ENCODE data around the gene ZFPL1.
A peak's percentile ranks its signal among the peaks of the same experiment; 100 is the strongest.

Gene ZFPL1

DNA sequence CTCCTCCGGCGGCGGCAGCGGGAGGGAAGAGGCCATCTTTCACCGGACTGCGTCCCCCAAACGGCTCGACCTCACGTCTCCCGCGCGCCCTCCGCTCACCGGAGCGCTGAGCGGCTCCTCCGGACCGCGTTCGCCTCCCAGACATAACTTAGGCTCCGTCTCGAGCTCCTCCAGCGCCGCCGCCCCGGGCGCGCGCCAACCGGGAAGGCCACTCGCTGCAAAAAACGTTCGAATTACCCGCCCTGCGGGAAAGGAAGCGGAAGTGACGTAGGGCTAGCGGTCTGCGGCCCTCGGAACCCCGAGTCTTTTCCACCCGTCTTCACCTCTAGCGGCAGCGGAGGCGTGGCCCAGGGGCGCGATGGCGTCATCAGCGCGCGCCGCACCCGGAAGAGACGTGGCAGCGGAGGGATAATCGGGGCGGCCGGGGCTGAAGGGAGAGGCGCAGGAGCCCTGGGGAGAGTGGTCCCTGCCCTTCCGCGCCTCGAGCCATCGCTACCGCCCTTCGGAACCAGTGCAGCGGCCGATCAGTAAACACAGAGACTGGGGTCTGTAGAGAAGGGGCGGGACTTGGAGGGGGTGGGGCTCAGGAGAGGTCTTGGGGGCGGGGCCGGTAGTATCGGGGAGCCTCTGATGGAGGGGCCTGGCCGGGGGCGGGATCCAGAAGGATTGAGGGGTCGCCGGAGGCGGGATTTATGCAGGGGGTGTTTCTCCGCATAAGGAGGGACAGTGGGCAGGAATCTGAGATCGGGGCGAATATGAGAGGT, at the start of gene ZFPL1, which contains the start of gene CDCA5:
Gene ZFPL1, plus strand, starts transcription at position 389 of the 764 bp plus-strand sequence. CDS start 477 bp downstream, outside the sequence.
Gene CDCA5, minus strand, starts transcription at position 207 of the 764 bp plus-strand sequence. Its CDS starts 62 bp downstream, at position 145.
- peak; percentile 94 for DNase-seq (ENCODE audit: low spot score)

- no peak for DNase-seq (ENCODE audit: low spot score)
These were observed 49.6 kb upstream of the ZFPL1 start for GRCh38 chr11:65034423-65034822.

DNA sequence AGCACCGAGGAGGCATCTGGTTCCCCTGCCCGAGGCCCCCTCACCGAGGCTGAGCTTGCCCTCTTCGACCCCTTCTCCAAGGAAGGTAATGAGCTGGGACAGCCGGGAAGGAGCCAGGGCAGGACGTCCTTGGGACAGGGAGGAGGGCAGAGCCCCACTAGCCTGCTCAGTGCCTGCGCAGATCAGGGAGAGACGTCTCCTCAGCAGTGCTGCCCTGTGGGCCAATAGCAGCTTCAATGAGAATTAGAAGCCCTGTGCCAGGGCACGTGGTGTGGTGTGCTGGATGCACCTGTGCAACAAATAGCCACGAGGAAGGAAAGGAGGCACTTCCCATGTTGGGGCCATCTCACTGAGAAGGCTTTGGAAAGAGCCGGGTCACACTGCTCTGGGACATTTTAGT, 48.4 kb upstream of the ZFPL1 start:
- DNase-seq (ENCODE audit: low spot score): no peak

GRCh38 chr11:65036931-65037330, 47.1 kb upstream of the ZFPL1 start:
- DNase-seq (ENCODE audit: low spot score): peak; percentile 50

DNA sequence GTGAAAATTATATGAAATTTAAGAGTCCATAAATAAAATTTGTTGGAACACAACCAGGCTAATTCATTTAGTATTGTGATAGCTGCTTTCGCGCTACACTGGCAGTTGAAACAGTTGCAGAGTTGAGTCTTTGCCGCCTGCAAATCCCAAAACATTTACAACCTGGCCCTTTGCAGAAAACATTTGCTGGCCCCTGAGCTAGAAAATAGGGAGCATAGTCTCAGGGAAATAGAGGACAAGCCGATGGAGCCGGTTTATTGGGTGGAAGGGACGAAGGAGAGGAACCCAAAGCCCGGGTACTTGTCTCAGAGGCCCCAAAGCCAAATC, 43.5 kb upstream of the ZFPL1 start:
- no peak for DNase-seq (ENCODE audit: low spot score)

GRCh38 chr11:65040847-65041622, 43.0 kb upstream of the ZFPL1 start, which contains the start of gene SAC3D1:
SAC3D1 (plus strand) TSS chr11:65041210; CDS start chr11:65041293, 83 bp downstream.
- DNase-seq (ENCODE audit: low spot score): peak; percentile 89

GRCh38 chr11:65042891-65043290, 41.1 kb upstream of the ZFPL1 start:
- no peak for DNase-seq (ENCODE audit: low spot score)

DNA sequence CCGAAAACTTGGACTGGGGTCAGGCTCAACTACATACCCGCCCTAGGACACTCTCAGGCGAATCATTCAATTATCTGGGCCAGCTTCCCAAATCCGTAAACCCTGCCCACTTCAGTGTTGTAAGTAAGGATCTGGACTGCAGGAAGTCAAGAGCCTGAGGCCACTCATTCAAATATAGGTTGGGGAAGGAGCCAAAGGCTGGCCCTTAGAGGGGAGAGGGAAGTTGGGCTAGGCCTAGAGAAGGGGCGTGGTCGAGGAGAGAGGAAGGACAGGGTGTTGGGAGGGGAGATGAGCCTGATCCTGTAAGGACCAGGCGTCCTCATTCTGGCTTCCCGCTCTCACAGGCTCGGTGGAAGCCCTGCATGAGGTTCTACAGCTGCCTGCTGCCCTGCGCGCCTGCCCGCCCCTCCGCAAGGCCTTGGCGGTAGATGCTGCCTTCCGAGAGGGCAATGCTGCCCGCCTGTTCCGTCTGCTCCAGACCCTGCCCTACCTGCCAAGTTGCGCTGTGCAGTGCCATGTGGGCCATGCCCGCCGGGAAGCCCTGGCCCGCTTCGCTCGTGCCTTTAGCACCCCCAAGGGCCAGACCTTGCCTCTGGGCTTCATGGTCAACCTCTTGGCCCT, 40.0 kb upstream of the ZFPL1 start:
- DNase-seq (ENCODE audit: low spot score): peak; percentile 15

DNA sequence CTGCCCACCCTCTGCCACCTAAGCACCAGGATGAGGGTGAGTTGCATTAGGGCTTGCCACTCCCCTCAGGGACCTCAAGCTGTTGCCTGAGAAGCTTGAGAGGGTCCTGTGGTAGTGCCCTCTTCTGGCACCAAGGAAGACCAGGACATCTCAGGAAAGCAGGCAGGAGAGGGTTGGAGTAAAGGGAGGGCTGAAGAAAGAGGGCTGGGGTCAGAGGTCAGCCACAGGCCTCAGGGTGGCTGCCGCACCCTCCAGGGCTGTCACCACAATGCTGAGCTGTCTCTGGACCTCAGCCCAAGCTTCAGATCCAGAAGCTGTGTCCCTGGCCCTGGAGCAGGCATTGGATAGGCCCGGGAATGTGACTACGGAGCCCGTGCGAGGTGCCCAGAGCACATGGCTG, 39.0 kb upstream of the ZFPL1 start:
- DNase-seq (ENCODE audit: low spot score): no peak

DNA sequence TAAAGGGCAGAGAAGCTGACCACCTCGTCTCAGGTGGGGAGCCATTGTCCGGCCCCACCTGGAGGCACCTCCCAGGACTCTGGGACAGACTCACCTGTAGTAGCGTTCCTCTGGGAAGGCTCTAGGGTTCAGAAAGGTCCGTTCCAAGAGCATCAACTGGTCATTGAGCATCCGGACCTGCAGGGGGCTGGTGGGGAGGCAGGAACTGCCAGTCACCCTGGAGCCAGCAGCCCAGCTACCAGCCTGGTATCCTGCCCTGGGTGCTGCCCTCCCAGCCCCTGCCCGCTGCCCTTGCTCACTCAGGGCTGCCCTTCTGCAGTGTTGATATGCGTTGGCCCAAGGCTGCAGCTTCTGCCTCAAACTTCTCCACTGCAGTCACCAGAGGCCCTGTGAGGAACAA, 38.3 kb upstream of the ZFPL1 start:
- no peak for DNase-seq (ENCODE audit: low spot score)

DNA sequence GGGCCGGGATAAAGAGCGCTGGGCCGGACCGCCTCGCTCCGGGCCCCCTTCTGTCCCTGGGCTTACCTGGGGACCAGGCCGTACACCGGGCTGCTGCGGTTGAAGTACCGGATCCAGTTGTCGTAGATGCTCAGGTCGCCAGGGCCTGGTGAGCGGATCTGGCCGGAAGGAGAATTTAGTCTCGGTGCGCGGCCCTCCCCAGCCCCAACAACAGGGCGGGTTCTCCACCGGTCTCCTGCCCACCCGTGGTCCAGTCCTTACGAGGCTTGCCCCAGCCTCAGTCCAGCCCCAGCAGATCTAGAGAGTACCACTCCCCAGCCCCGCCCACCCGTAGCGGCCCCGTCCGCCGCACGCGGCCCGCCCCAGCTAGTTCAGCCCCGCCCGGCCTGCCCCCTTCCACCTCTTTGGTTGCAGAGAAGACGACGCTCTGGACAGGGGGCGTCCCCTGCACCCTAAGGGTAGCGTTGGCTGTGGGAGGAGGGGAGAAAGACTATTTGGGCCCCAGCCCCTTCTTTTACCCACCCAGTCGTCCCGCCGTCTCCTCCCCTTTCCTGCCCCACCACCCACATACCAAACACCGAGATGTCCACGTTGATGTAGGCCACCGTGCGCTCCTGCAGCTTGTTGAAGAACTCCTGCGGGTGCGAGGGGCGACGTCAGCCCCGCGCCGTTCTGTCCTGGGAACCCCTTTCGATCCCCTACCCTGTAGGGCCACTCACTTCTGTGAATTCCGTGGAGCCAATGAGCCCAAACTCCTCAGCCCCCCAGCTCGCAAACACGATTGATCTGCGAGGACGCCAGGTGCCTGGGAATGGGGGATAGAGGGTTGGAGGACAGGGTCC, 36.2 kb upstream of the ZFPL1 start:
- no peak for DNase-seq (ENCODE audit: low spot score)

DNA sequence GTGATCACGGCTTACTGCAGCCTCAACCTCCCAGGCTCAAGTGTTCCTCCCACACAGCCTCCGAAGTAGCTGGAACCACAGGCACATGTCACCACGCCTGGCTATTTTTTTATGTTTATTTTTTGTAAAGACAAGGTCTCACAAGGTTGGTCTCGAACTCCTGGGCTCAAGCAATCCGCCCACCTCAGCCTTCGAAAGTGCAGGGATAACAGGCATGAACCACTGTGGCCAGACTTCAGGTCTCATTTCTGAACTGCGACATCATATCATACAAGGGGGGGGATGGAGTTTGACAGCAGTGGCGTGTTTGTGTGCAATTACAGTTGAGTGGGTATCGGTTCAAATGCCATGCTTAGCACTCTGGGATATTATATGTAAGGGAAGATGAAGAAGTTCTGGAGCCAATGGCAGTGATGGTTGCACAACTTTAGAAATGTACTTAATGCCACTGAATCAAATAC, 32.6 kb upstream of the ZFPL1 start:
- no peak for DNase-seq (ENCODE audit: low spot score)

GRCh38 chr11:65053827-65054508, 30.1 kb upstream of the ZFPL1 start:
- DNase-seq (ENCODE audit: low spot score): no peak

- no peak for DNase-seq (ENCODE audit: low spot score)
These were observed 28.5 kb upstream of the ZFPL1 start for GRCh38 chr11:65055538-65055937.

DNA sequence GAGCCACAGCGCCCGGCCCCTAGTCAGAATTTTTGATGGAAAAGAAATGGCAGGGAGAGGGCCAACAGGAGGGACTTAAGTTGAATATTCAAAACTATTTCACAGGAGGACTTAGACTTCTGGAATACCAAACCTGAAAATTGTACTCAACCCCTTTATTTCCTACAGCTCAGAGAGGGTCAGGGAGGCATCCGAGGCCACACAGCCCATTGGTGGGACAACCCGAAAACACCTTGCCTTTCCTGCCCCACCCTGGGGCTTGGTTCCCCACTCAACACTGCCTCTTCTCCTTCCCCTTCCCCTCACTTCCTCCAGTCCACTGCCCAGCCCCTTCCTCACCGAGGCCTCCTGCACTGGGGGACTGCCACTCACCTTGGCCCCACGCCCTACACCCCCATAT, 27.0 kb upstream of the ZFPL1 start:
- DNase-seq (ENCODE audit: low spot score): no peak

- DNase-seq (ENCODE audit: low spot score): no peak
These were observed 26.5 kb upstream of the ZFPL1 start for GRCh38 chr11:65057526-65057925.

DNA sequence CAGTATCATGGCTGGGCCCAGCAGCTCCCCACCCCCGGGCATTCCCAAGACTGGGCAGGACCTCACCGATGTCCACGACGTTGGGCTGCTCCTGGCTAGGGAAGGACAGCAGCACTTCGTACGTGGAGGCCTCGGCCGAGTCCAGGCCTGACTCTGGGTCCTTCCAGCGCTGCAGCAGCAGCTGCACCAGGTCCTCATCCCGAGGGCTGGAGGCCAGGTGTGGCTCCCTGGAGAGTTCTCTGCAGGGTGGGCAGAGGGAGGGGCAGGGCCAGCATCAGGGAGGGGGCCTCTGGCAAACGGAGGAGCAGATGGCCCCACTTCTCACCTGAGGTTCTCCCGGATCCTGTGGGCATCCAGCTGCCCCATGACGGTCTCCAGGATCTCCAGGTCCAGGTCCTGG, 26.0 kb upstream of the ZFPL1 start:
- no peak for DNase-seq (ENCODE audit: low spot score)

- DNase-seq (ENCODE audit: low spot score): no peak
These were observed 25.5 kb upstream of the ZFPL1 start, which contains the start of gene NAALADL1 for GRCh38 chr11:65058419-65059054. NAALADL1 (minus strand) TSS chr11:65058553; CDS start chr11:65058521, 32 bp downstream.

- DNase-seq (ENCODE audit: low spot score): no peak
These were observed 24.5 kb upstream of the ZFPL1 start for GRCh38 chr11:65059523-65059922.

Data from putamen (tissue), 1 donor.